ENCODE measurements around the gene SORBS1. TPM values are rescaled to one million over a fixed set of nuclear protein-coding genes. Genes with fewer than 3 reads are reported as not detected.

The SORBS1 gene
- total and polyA plus RNA-seq, 2 donors (not counting 1 experiment from before 2014, with no cell fraction given): 0.21 to 1.5 TPM

DNA sequence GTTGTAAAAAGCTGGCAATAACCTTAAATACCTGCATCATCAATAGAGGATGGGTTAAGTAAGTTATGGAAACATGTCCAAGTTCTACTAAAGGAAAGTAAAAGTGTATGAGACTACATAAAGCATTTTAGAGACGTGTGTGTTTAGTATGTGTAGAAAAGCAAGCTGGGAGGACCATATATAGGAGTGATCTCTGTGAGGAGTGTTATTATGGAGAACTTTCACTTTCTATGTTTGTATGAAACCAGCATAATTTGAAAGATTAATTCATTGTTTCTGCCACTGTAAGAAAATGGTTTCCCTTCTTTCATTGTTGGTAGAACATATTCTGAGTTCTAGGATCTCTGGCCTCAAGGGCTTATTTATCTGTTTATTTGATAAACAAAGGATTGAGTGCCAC, 251.2 kb downstream of the SORBS1 start:
- TF ChIP-seq, protein P1, sequence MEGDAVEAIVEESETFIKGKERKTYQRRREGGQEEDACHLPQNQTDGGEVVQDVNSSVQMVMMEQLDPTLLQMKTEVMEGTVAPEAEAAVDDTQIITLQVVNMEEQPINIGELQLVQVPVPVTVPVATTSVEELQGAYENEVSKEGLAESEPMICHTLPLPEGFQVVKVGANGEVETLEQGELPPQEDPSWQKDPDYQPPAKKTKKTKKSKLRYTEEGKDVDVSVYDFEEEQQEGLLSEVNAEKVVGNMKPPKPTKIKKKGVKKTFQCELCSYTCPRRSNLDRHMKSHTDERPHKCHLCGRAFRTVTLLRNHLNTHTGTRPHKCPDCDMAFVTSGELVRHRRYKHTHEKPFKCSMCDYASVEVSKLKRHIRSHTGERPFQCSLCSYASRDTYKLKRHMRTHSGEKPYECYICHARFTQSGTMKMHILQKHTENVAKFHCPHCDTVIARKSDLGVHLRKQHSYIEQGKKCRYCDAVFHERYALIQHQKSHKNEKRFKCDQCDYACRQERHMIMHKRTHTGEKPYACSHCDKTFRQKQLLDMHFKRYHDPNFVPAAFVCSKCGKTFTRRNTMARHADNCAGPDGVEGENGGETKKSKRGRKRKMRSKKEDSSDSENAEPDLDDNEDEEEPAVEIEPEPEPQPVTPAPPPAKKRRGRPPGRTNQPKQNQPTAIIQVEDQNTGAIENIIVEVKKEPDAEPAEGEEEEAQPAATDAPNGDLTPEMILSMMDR (IDR thresholded peaks at IDR 0.05): no peak
- no peak for TF ChIP-seq EZH2 (IDR thresholded peaks at IDR 0.05; ENCODE audit: borderline replicate concordance, insufficient read depth, low read depth, low read length, poor library complexity, severe bottlenecking)
- Mint-ChIP-seq H3K4me1 (peaks cover 25% of the 10 kb centered on the region), H3K4me3 (peak overlapping the region; percentile 79), H3K9me3 (ENCODE audit: insufficient read depth) (peaks cover 4% of the 10 kb centered on the region), H3K27me3 (no peaks in the 10 kb centered on the region), H3K27ac (peak overlapping the region; percentile 86)
- Histone ChIP-seq H4K20me1 (ENCODE audit: control insufficient read depth, insufficient read depth, low read length, poor library complexity, severe bottlenecking) (no peaks in the 10 kb centered on the region), H3K4me3 (ENCODE audit: control extremely low read depth in 1 of 5, extremely low read depth in 1 of 5, insufficient read depth in 1 of 5, low read depth in 2 of 5, low read length in 4 of 5) (peak overlapping the region in 3 of 5 experiments; percentile 13 to 41 (median 18)), H3K27ac (ENCODE audit: low read length in 2 of 2) (peak overlapping the region in 1 of 2 donors; percentile 49), H3K4me1 (ENCODE audit: control insufficient read depth in 2 of 2, insufficient read depth in 2 of 2, low read length in 2 of 2) (peaks cover 16 to 22% of the 10 kb centered on the region in 2 donors), H3K27me3 (replicated peaks in 1 of 4; ENCODE audit: control extremely low read depth in 1 of 4, control insufficient read depth in 3 of 4, insufficient read depth in 4 of 4, low read length in 3 of 4) (peaks cover 0 to 4% (median 0%) of the 10 kb centered on the region in 4 experiments), H3K9ac (ENCODE audit: low read length) (peak overlapping the region; percentile 47), H2AFZ (ENCODE audit: insufficient read depth, low read depth, low read length, poor library complexity, severe bottlenecking) (peak overlapping the region; percentile 83), H3K36me3 (replicated peaks in 1 of 2; ENCODE audit: control extremely low read depth in 1 of 2, control insufficient read depth in 1 of 2, extremely low read depth in 1 of 2, insufficient read depth in 2 of 2, low read length in 1 of 2) (no peaks in the 10 kb centered on the region), H3K79me2 (ENCODE audit: control insufficient read depth, insufficient read depth, low read length) (no peaks in the 10 kb centered on the region), H3K9me3 (ENCODE audit: control extremely low read depth in 1 of 3, control insufficient read depth in 2 of 3, insufficient read depth in 1 of 3, low read length in 2 of 3) (no peaks in the 10 kb centered on the region), H3K4me2 (replicated peaks; ENCODE audit: low read depth, low read length, poor library complexity, severe bottlenecking) (peak overlapping the region; percentile 64)
- ChIA-PET POLR2A (no interaction called here), CTCF (interaction anchor here (0.6 to 2.8 kb wide), 5 partner anchors 9 to 64 kb away, joined by 3 to 15 read pairs (median 4); no protein-coding TSS in a partner anchor)
- intact Hi-C loops (cut with micrococcal nuclease): loop anchor here (2.0 kb wide), 1 partner anchor 15 kb away; no protein-coding TSS in a partner anchor
- ATAC-seq (ENCODE audit: low read depth) (peak; percentile 56), DNase-seq (peak; percentile 26)
- WGBS (ENCODE audit: insufficient coverage): 0% methylated on average over 1 of the region's 1 CpG

- POLR2A ChIA-PET: no interaction called here
- Mint-ChIP-seq H3K4me1 (peaks cover 25% of the 10 kb centered on the region), H3K27ac (peak overlapping the region; percentile 51), H3K9me3 (ENCODE audit: insufficient read depth) (peaks cover 4% of the 10 kb centered on the region), H3K4me3 (no peak overlapping the region), H3K27me3 (no peaks in the 10 kb centered on the region)
- H3K79me2 ChIP-seq (ENCODE audit: control insufficient read depth, insufficient read depth, low read length): no peaks in the 10 kb centered on the region
- H3K4me2 ChIP-seq (replicated peaks; ENCODE audit: low read depth, low read length, poor library complexity, severe bottlenecking): no peak overlapping the region
- CTCF ChIA-PET: interaction anchor here (1.3 to 2.8 kb wide), 2 partner anchors 13 to 54 kb away, joined by 6 to 15 read pairs; no protein-coding TSS in a partner anchor
- DNase-seq: no peak
- no peak overlapping the region for H3K27ac ChIP-seq (ENCODE audit: low read length in 2 of 2)
- H4K20me1 ChIP-seq (ENCODE audit: control insufficient read depth, insufficient read depth, low read length, poor library complexity, severe bottlenecking): no peaks in the 10 kb centered on the region
- no peak overlapping the region for H2AFZ ChIP-seq (ENCODE audit: insufficient read depth, low read depth, low read length, poor library complexity, severe bottlenecking)
- no peak overlapping the region for H3K4me3 ChIP-seq (ENCODE audit: control extremely low read depth in 1 of 5, extremely low read depth in 1 of 5, insufficient read depth in 1 of 5, low read depth in 2 of 5, low read length in 4 of 5)
- TF ChIP-seq EZH2 (IDR thresholded peaks at IDR 0.05; ENCODE audit: borderline replicate concordance, insufficient read depth, low read depth, low read length, poor library complexity, severe bottlenecking): no peak
- TF ChIP-seq, protein P1 (IDR thresholded peaks at IDR 0.05): no peak
- H3K36me3 ChIP-seq (replicated peaks in 1 of 2; ENCODE audit: control extremely low read depth in 1 of 2, control insufficient read depth in 1 of 2, extremely low read depth in 1 of 2, insufficient read depth in 2 of 2, low read length in 1 of 2): no peaks in the 10 kb centered on the region
- ATAC-seq (ENCODE audit: low read depth): no peak
- H3K4me1 ChIP-seq (ENCODE audit: control insufficient read depth in 2 of 2, insufficient read depth in 2 of 2, low read length in 2 of 2): peaks cover 16 to 22% of the 10 kb centered on the region in 2 donors
- no peaks in the 10 kb centered on the region for H3K9me3 ChIP-seq (ENCODE audit: control extremely low read depth in 1 of 3, control insufficient read depth in 2 of 3, insufficient read depth in 1 of 3, low read length in 2 of 3)
- WGBS (ENCODE audit: insufficient coverage): 73% methylated on average over 4 of the region's 8 CpGs
- intact Hi-C loops (cut with micrococcal nuclease): no loop called here
- peaks cover 0 to 4% (median 0%) of the 10 kb centered on the region in 4 experiments for H3K27me3 ChIP-seq (replicated peaks in 1 of 4; ENCODE audit: control extremely low read depth in 1 of 4, control insufficient read depth in 3 of 4, insufficient read depth in 4 of 4, low read length in 3 of 4)
- H3K9ac ChIP-seq (ENCODE audit: low read length): no peak overlapping the region
Measured at GRCh38 chr10:95308389-95309302, 252.5 kb downstream of the SORBS1 start.
